ENCODE results near the gene PPEF1.

DNA sequence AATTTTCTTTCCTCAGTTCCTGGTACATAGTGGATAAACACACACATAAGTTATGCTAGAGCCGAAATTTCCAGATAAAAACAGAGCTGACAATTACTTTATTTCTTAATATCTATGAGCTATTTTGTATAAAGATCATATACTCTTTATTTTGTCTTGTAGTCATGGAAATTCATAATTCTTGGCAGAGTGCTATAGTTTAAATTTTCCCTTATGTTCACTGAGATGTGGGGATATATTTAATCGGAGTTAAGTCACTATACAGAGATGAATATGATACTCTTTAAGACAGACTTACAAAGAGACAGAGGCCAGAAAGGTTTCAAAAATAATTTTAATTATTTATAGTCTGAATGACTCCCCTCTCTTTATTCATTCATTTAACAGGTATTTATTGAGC lies 89.7 kb downstream of the PPEF1 start:
- TF ChIP-seq, protein P1, sequence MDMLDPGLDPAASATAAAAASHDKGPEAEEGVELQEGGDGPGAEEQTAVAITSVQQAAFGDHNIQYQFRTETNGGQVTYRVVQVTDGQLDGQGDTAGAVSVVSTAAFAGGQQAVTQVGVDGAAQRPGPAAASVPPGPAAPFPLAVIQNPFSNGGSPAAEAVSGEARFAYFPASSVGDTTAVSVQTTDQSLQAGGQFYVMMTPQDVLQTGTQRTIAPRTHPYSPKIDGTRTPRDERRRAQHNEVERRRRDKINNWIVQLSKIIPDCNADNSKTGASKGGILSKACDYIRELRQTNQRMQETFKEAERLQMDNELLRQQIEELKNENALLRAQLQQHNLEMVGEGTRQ (CRISPR knock-in tag; IDR thresholded peaks at IDR 0.05), result no peak
- no peak for TF ChIP-seq NONO (IDR thresholded peaks at IDR 0.05; ENCODE audit: low read depth in 2 of 2, low read length in 1 of 2)
